Testis (tissue), 2 donors: ENCODE measurements around the gene NLGN1.

ENCODE experiments used
- CTCF ChIP-seq, 3 experiments: fragments of 450-650 bp in 2 of 3; fragments of 200-600 bp in 1 of 3; sonication (generic) in 1 of 3; IDR thresholded peaks; one replicate each; pipeline ENCODE4 v1.5.1; 2016 to 2019; ENCODE audit warnings: antibody characterized with exemption in 3 of 3, mild to moderate bottlenecking in 2 of 3, moderate library complexity in 1 of 3
- POLR2A ChIP-seq: fragments of 450-650 bp; IDR thresholded peaks from one replicate; pipeline ENCODE4 v1.6.1; 2017; ENCODE audit warnings: antibody characterized with exemption, mild to moderate bottlenecking, moderate library complexity

- no peak for TF ChIP-seq POLR2A
- TF ChIP-seq CTCF (IDR thresholded peaks at IDR 0.05), result no peak
Observed at GRCh38 chr3:173624086-173624485, 226.5 kb downstream of the NLGN1 start.
